NCI-H2227 (cell line): Measurements from ENCODE around the gene ZC3H18.

Source experiments
- DNase-seq: peaks from one replicate; lab custom pipeline; 2025; ENCODE audit not compliant: unreplicated experiment; lab: John Stamatoyannopoulos, UW

ZC3H18 gene

DNA sequence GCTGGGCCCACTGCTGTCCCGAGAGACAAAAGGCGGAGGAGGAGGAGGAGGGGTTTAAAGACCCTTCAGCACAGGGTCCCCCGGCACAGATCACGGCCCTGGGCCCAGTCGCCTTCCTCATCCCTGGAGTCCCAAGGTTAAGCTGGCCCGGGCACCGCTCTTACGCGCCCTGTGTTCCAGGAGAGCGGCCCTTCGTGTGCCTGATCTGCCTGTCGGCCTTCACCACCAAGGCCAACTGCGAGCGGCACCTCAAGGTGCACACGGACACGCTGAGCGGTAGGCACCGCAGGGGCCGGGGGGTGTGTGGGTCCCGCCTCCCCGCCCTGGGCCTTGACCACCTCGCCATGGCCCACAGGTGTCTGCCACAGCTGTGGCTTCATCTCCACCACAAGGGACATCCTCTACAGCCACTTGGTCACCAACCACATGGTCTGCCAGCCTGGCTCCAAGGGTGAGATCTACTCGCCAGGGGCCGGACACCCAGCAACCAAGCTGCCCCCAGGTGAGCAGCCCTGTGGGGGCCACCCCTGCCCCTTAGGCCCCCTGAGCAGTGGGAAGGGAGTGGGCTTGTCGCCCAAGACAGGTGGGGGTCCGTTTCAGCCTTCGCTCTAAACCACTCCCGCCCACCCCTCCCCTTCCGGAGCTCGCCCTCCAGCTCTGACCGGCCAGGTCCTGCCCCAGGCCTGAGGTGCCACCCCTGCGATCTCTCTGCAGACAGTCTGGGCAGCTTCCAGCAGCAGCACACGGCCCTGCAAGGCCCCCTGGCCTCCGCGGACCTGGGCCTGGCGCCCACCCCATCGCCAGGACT lies 37.6 kb upstream of the ZC3H18 start:
- DNase-seq, result no peak

DNA sequence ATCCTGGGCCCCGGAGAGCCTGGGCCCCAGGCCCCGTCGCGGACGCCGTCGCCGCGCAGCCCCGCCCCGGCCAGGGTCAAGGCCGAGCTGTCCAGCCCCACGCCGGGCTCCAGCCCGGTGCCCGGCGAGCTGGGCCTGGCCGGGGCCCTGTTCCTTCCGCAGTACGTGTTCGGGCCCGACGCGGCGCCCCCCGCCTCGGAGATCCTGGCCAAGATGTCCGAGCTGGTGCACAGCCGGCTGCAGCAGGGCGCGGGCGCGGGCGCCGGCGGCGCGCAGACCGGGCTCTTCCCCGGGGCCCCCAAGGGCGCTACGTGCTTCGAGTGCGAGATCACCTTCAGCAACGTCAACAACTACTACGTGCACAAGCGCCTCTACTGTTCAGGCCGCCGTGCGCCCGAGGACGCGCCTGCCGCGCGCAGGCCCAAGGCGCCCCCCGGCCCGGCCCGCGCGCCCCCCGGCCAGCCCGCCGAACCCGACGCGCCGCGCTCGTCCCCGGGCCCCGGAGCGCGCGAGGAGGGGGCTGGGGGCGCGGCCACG lies 36.8 kb upstream of the ZC3H18 start:
- DNase-seq, result no peak

DNA sequence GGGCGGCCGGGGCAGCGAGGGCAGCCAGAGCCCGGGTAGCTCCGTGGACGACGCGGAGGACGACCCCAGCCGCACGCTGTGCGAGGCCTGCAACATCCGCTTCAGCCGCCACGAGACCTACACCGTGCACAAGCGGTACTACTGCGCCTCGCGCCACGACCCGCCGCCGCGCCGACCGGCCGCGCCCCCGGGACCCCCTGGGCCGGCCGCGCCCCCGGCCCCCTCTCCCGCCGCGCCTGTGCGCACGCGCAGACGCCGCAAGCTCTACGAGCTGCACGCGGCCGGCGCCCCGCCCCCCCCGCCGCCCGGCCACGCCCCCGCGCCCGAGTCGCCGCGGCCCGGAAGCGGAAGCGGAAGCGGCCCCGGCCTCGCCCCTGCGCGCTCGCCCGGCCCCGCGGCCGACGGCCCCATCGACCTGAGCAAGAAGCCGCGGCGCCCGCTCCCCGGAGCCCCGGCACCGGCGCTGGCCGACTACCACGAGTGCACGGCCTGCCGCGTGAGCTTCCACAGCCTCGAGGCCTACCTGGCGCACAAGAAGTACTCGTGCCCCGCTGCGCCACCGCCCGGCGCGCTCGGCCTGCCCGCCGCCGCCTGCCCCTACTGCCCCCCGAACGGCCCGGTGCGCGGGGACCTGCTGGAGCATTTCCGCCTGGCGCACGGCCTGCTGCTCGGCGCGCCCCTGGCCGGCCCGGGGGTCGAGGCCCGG lies 36.1 kb upstream of the ZC3H18 start:
- no peak for DNase-seq

DNA sequence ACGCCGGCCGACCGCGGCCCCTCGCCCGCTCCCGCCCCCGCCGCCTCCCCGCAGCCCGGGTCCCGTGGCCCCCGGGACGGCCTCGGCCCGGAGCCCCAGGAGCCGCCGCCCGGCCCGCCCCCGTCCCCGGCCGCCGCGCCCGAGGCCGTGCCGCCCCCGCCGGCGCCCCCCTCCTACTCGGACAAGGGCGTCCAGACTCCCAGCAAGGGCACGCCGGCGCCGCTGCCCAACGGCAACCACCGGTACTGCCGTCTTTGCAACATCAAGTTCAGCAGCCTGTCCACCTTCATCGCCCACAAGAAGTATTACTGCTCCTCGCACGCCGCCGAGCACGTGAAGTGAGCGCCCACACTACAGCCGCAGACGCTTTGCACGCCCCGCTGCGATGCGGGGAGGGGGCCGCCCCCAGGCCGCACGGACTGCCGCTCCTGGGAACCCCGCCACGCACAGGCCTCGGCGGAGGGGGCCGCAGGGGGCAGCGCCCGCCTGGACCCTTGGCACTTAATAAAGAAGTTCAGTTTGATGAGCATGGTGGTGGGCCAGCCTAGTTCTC lies 35.5 kb upstream of the ZC3H18 start:
- no peak for DNase-seq

DNA sequence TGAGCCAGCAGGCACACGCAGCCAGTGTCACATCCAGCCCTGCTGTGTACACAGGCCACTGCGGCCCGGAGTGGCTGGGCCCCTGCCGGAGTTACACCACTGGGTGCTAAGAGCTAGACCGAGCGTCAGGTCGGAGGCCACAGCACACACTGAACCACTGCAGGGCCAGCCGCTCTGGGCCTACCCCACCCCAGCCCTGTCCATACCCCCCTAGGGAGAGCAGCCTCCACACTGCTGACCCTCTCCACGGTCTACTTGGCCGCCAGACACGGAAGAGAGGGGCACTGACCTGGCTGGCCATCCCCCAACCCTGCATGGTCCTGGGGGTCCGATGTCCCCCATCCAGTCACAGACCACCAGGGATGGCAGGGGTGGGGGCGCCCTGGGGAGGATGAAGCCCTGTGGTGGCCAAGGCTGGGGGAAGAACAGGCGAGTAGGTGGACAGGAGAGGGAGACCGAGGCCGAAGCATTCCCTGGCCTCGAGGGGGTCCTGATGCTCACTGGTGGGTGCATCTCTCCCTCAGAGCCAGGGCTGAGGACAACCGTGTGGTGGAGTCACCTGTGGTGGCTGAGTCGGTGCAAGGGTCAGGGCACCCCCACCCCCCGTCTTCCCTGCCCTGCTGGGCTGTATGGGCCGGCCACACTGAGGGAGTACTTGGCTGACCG lies 34.9 kb upstream of the ZC3H18 start:
- DNase-seq, result no peak

GRCh38 chr16:88535857-88536222 lies 34.4 kb upstream of the ZC3H18 start:
- no peak for DNase-seq

DNA sequence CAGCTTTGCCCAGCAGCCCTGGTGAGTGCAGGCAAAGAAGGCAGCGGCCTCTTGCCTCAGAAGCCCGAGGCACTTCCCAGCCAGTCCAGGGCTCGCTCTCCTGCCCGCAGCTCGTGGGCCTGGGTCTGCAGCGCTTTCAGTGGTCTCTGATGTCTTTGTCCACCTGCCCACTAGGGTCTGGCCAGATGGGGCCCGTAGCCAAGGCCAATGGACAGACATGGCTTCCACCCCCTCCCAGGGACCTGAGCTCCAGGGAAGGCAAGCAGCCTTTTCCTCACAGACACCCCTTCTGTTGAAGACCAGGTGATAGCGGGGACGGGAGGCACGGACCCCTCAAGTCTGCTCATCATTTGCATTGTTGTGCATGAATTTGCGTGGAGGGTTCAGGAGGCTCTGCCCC lies 33.7 kb upstream of the ZC3H18 start:
- no peak for DNase-seq

GRCh38 chr16:88536971-88537751 lies 33.0 kb upstream of the ZC3H18 start:
- DNase-seq, result no peak

DNA sequence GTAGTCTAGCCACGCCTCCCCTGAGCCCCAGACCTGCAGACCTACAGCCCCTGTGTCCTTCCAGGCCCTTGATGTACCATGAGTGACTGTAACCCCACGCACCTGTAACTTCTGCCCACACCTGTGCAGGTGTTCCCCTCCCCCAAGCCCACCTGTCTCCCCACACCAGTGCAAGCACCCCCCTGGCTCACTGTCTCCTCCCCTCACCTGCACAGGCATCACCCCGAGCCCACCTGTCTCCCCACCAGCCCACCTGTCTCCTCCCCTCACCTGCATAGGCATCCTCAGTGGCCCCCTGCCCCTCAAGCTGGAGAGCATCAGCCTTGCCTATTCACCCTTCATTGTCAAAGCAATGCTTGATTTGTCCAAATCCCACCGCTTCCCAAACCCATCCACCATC lies 32.3 kb upstream of the ZC3H18 start:
- DNase-seq, result no peak

- no peak for DNase-seq
These were observed 31.7 kb upstream of the ZC3H18 start for GRCh38 chr16:88538366-88539060.

- no peak for DNase-seq
These were observed 30.9 kb upstream of the ZC3H18 start for GRCh38 chr16:88539261-88539651.

DNA sequence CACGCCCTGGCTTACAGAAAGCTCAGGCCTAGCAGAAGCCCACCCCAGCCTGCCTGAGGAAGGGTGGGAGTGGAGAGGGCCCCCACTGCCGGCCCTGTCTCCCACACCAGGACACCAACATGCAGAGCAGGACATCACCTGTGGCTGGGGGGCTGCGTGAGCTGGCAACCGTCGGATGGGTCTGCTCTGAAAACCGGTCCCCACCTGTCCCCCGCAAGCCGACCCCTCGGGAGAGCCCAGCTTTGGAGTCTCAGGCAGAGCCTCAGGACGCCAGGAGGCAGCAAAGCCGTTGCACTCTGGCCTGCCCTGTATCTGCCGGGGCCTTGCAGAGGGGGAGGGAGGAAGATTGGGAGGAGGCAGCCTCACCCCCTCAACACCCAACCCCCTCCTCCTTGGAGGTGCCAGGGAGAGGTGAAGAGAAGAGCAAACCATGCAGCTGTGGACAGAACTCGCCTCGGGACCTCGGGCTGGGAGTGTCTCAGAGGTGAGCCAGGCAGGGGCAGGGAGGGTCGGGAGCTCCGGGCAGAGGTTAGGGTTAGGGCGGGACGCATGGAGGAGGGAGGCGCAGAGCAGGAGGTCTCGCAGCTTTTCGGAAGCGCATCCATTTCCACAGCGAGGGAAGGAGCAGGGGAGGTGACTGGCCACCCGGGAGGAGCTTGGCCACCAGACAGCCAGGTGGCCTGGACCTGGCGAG lies 30.4 kb upstream of the ZC3H18 start:
- no peak for DNase-seq

GRCh38 chr16:88540346-88540977 lies 29.7 kb upstream of the ZC3H18 start:
- no peak for DNase-seq

DNA sequence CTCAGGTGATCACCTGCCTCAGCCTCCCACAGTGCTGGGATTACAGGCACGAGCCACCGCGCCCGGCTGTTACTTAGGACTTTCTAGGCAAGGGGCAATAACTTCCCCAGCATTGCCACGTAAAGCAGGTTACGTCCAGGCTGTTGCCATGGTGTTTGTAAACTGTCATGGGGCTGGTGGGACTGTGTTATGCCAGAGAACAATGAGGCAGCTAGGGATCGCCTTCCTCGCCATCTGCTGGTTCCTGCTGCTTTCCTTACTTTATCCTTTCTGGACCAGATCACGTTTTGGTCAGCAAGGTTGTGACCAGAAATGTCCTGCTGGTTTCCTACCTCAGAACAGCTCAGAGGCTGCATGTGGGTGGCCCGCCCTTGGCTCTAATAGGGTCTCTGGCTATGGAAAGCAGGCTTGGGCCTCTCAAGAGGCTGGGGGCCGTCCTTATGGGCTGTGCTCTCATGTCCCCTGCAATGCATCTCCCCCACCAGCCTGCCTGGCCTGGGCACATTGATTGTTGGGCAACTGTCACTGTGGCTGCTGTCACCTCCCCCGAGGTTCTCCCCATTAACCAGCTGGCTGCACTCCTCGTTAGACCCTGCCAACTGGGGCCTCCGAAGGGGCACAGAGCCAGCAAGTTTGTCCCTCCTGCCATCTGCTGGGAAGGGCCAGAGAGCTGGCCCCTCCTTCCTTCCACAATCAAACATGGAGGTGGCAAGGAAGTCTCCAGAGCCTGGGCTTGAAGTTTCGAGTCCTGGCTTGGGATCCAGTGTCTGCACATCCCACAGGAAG lies 28.2 kb upstream of the ZC3H18 start:
- no peak for DNase-seq

DNA sequence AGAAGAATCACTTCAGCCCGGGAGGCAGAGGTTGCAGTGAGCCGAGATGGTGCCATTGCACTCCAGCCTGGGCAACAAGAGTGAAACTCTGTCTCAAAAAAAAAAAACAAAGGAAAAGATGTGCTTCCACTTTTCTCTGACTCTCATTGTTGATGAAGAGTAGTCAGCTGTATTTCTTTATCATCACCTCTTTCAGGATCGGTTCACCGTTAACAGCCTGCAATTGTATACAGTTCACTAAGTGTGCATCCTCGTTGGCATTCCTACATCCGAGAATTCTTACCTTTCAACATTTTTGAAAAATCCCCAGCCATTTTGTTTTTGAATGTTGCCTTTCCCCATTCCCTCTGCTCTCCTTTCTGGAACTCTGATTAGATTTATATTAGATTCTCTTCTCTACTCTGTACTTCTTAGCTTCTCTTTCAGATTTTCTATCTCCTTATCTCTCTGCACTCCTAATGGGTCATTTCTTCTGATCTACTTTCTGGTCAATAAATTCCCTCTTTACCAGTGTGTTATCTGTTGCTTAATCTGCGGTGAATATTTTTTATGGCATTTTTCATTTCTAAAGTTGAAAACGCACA lies 26.9 kb upstream of the ZC3H18 start:
- no peak for DNase-seq

DNA sequence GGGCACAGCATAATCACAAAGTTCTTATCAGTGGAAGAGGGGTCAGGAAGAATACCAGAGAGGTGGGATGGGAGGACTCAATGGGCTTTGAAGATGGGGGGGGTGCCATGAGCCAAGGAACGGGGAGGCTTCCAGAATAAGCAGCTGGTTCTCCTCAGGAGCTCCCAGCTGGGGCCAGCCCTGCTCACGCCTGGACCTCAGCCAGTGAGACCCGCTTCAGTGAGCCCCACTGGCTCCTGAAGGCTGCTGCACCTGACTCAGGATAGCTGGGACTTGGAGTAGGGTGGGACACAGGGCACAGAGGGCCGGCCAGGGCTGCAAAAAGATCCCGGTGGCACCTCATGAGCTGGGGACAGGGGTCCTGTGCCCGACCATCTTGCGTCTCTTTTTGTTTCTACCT lies 24.4 kb upstream of the ZC3H18 start:
- DNase-seq, result no peak

DNA sequence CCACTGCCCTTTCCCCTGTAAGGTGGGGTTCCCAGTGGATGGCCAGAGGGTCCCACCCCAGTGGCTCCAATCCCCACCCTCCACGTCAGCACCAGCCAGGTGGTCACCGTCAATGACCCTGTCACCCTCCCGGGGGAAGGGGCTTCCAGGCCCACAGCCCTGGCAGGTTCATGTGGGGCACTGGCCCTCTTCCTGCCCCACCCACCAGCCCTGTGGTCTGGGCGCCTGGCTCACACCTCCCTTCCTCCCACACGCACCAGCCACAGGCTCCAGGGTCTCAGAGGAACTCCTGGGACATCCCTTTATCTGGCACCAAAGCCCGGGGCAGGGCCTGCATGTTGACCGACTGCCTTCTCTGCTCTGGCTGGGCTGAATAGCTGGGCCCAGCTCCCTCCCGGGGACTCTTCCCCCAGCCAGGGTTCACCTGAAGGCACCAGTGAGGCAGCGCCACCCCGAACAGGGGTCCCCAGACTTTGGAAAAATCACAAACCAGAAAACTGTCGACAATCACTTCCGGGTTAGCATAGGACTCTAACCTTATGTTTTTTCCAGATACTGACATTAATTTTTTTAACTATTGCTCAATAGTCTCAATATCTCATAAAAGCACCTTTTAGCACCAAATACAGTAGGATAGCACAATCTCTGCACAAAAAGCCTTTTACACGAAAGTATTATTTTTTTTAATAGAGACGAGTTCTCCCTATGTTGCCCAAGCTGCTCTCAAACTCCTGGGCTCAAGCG lies 21.9 kb upstream of the ZC3H18 start:
- no peak for DNase-seq
